ENCODE results near the gene ELAVL3. TPM values are rescaled to one million over a fixed set of nuclear protein-coding genes. Genes with fewer than 3 reads are reported as not detected.

ELAVL3 gene
- total RNA-seq, 4 donors from 2014 or later: not detected

- DNase-seq (ENCODE audit: low spot score in 2 of 2): no peak
- Histone ChIP-seq H3K9me3 (no peaks in the 10 kb centered on the region), H3K27ac (no peak overlapping the region), H3K4me3 (no peak overlapping the region), H3K27me3 (no peaks in the 10 kb centered on the region), H3K36me3 (peaks cover 77% of the 10 kb centered on the region), H3K4me1 (peaks cover 11% of the 10 kb centered on the region)
- TF ChIP-seq CTCF (IDR thresholded peaks at IDR 0.05) (no peak), POLR2AphosphoS5 (IDR thresholded peaks at IDR 0.05) (no peak), EP300 (IDR thresholded peaks at IDR 0.05) (no peak), POLR2A (IDR thresholded peaks at IDR 0.05) (no peak)
- 92% methylated on average over 2 of the region's 13 CpGs for WGBS
Measured at GRCh38 chr19:11448410-11448809, 32.4 kb downstream of the ELAVL3 start.

GRCh38 chr19:11447347-11448262 is 33.2 kb downstream of the ELAVL3 start:
- TF ChIP-seq CTCF (IDR thresholded peaks at IDR 0.05): no peak
- no peak for TF ChIP-seq POLR2A (IDR thresholded peaks at IDR 0.05)
- TF ChIP-seq POLR2AphosphoS5 (IDR thresholded peaks at IDR 0.05): no peak
- Histone ChIP-seq H3K9me3 (no peaks in the 10 kb centered on the region), H3K27me3 (no peaks in the 10 kb centered on the region), H3K4me3 (no peak overlapping the region), H3K36me3 (peaks cover 85% of the 10 kb centered on the region), H3K27ac (no peak overlapping the region), H3K4me1 (peaks cover 16% of the 10 kb centered on the region)
- 85% methylated on average over 14 of the region's 35 CpGs for WGBS
- DNase-seq (ENCODE audit: low spot score in 2 of 2): no peak

GRCh38 chr19:11446652-11447301 is 34.1 kb downstream of the ELAVL3 start:
- Histone ChIP-seq H3K4me3 (no peak overlapping the region), H3K4me1 (peaks cover 16% of the 10 kb centered on the region), H3K27ac (no peak overlapping the region), H3K27me3 (no peaks in the 10 kb centered on the region), H3K9me3 (no peaks in the 10 kb centered on the region), H3K36me3 (peaks cover 93% of the 10 kb centered on the region)
- WGBS: 61% methylated on average over 17 of the region's 23 CpGs
- no peak for TF ChIP-seq POLR2AphosphoS5 (IDR thresholded peaks at IDR 0.05)
- TF ChIP-seq EP300 (IDR thresholded peaks at IDR 0.05): no peak
- no peak for TF ChIP-seq POLR2A (IDR thresholded peaks at IDR 0.05)
- peak; percentile 53 to 63 for TF ChIP-seq CTCF (IDR thresholded peaks at IDR 0.05)
- DNase-seq (ENCODE audit: low spot score in 2 of 2): no peak

GRCh38 chr19:11446271-11446651 is 34.6 kb downstream of the ELAVL3 start:
- Histone ChIP-seq H3K4me1 (peaks cover 18% of the 10 kb centered on the region), H3K9me3 (no peaks in the 10 kb centered on the region), H3K27ac (no peak overlapping the region), H3K27me3 (no peaks in the 10 kb centered on the region), H3K36me3 (peaks cover 98% of the 10 kb centered on the region), H3K4me3 (no peak overlapping the region)
- TF ChIP-seq CTCF (IDR thresholded peaks at IDR 0.05): no peak
- no peak for TF ChIP-seq POLR2AphosphoS5 (IDR thresholded peaks at IDR 0.05)
- no peak for TF ChIP-seq POLR2A (IDR thresholded peaks at IDR 0.05)
- TF ChIP-seq EP300 (IDR thresholded peaks at IDR 0.05): no peak
- no peak for DNase-seq (ENCODE audit: low spot score in 2 of 2)
- 86% methylated on average over 9 of the region's 14 CpGs for WGBS

- Histone ChIP-seq H3K27me3 (no peaks in the 10 kb centered on the region), H3K27ac (no peak overlapping the region), H3K9me3 (no peaks in the 10 kb centered on the region), H3K4me1 (peaks cover 18% of the 10 kb centered on the region), H3K4me3 (no peak overlapping the region), H3K36me3 (peaks cover 100% of the 10 kb centered on the region)
- 92% methylated on average over 12 of the region's 13 CpGs for WGBS
- DNase-seq (ENCODE audit: low spot score in 2 of 2): no peak
- no peak for TF ChIP-seq CTCF (IDR thresholded peaks at IDR 0.05)
- no peak for TF ChIP-seq POLR2A (IDR thresholded peaks at IDR 0.05)
- TF ChIP-seq POLR2AphosphoS5 (IDR thresholded peaks at IDR 0.05): no peak
Measured at GRCh38 chr19:11445141-11445540, 35.7 kb downstream of the ELAVL3 start.
